ENCODE results near the gene ZNF668. TPM values are rescaled to one million over a fixed set of nuclear protein-coding genes. Genes with fewer than 3 reads are reported as not detected.

Gene ZNF668
- total and polyA plus RNA-seq, 2 of the 13 experiments (the other 11 are each of a cell fraction or from before 2014, with no cell fraction given), result 3.8 to 9.8 TPM

GRCh38 chr16:31033709-31034492, 40.1 kb downstream of the ZNF668 start (continued):
- TF ChIP-seq SNRNP70 (IDR thresholded peaks at IDR 0.05; ENCODE audit: low read depth, low read length) (no peak), ZNF451 (CRISPR knock-in tag; IDR thresholded peaks at IDR 0.05) (0 out of 2 replicates have a peak, but pooled peaks have one; percentile 60), SRSF9 (IDR thresholded peaks at IDR 0.05; ENCODE audit: borderline replicate concordance, insufficient read depth, low read depth, low read length, poor library complexity, severe bottlenecking) (no peak), NFE2L1 (CRISPR knock-in tag; IDR thresholded peaks at IDR 0.05; ENCODE audit: borderline replicate concordance) (0 out of 2 replicates have a peak, but pooled peaks have one; percentile 17), ZNF564 (CRISPR knock-in tag; IDR thresholded peaks at IDR 0.05) (no peak), ZNF207 (IDR thresholded peaks at IDR 0.05; ENCODE audit: borderline replicate concordance) (no peak), ARNT2 (CRISPR knock-in tag; IDR thresholded peaks at IDR 0.05; ENCODE audit: low read depth) (peak; percentile 57; the same call in 1 of the 2 replicates), RNF2 (conservative IDR thresholded peaks at IDR 0.05; ENCODE audit: low read depth) (no peak), SMAD1 (CRISPR knock-in tag; IDR thresholded peaks at IDR 0.05; ENCODE audit: borderline replicate concordance, low read depth) (no peak), ZNF670 (CRISPR knock-in tag; IDR thresholded peaks at IDR 0.05; ENCODE audit: borderline replicate concordance) (no peak), MED1 (CRISPR knock-in tag; IDR thresholded peaks at IDR 0.05) (peak; percentile 71), AHR (CRISPR knock-in tag; IDR thresholded peaks at IDR 0.05) (no peak; the same call in 1 of the 2 replicates), AFF4 (CRISPR knock-in tag; IDR thresholded peaks at IDR 0.05) (no peak), ZNF382 (CRISPR knock-in tag; IDR thresholded peaks at IDR 0.05; ENCODE audit: borderline replicate concordance) (no peak), PAF1 (CRISPR knock-in tag; IDR thresholded peaks at IDR 0.05) (no peak), CHD4 (IDR thresholded peaks at IDR 0.05; ENCODE audit: borderline replicate concordance, low read length) (no peak), ZNF274 (CRISPR knock-in tag; IDR thresholded peaks at IDR 0.05) (peak; percentile 87; the same call in 1 of the 2 replicates), ZSCAN30 (CRISPR knock-in tag; IDR thresholded peaks at IDR 0.05) (peak; percentile 89), SRF (IDR thresholded peaks at IDR 0.05; ENCODE audit: low read depth, low read length) (no peak), RFX5 (IDR thresholded peaks at IDR 0.05; ENCODE audit: low read depth, low read length) (no peak), ZFP90 (CRISPR knock-in tag; IDR thresholded peaks at IDR 0.05; ENCODE audit: borderline replicate concordance) (0 out of 2 replicates have a peak, but pooled peaks have one; percentile 15), NFKBIZ (CRISPR knock-in tag; IDR thresholded peaks at IDR 0.05) (peak; percentile 18; the same call in 1 of the 2 replicates), POLR2A (IDR thresholded peaks at IDR 0.05; ENCODE audit: insufficient read depth in 1 of 2, low read depth in 2 of 2, low read length in 2 of 2) (peak; percentile 95 to 97), ZNF607 (CRISPR knock-in tag; IDR thresholded peaks at IDR 0.05; ENCODE audit: borderline replicate concordance) (peak; percentile 14; the same call in 1 of the 2 replicates), KDM5B (CRISPR knock-in tag; IDR thresholded peaks at IDR 0.05; ENCODE audit: borderline replicate concordance) (peak; percentile 90), MAFF (IDR thresholded peaks at IDR 0.05; ENCODE audit: low read depth, low read length) (no peak), ZNF543 (CRISPR knock-in tag; IDR thresholded peaks at IDR 0.05) (no peak)
- TF ChIP-seq, protein P1, sequence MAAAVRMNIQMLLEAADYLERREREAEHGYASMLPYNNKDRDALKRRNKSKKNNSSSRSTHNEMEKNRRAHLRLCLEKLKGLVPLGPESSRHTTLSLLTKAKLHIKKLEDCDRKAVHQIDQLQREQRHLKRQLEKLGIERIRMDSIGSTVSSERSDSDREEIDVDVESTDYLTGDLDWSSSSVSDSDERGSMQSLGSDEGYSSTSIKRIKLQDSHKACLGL (CRISPR knock-in tag; IDR thresholded peaks at IDR 0.05), result peak; percentile 15; the same call in 1 of the 2 replicates

Data from HepG2 (cell line).